ENCODE data around the gene TET2.

- TF ChIP-seq POLR2AphosphoS5 (IDR thresholded peaks at IDR 0.05; ENCODE audit: low read depth, low read length) = no peak
- no peak for TF ChIP-seq POLR2A (IDR thresholded peaks at IDR 0.05; ENCODE audit: low read depth, low read length)
These were observed 83.6 kb downstream of the TET2 start for GRCh38 chr4:105230287-105230686.

Measured in GM12891 (cell line).